NOMO-1 treated with dmso at 0.1 percent for 144 hours (cell line): ENCODE results near the gene RNU7-1.
A peak's percentile ranks its signal among the peaks of the same experiment; 100 is the strongest.

ENCODE experiments used
- DNase-seq: peaks from one replicate; lab custom pipeline; 2025; ENCODE audit not compliant: unreplicated experiment; lab: John Stamatoyannopoulos, UW

RNU7-1 gene

DNA sequence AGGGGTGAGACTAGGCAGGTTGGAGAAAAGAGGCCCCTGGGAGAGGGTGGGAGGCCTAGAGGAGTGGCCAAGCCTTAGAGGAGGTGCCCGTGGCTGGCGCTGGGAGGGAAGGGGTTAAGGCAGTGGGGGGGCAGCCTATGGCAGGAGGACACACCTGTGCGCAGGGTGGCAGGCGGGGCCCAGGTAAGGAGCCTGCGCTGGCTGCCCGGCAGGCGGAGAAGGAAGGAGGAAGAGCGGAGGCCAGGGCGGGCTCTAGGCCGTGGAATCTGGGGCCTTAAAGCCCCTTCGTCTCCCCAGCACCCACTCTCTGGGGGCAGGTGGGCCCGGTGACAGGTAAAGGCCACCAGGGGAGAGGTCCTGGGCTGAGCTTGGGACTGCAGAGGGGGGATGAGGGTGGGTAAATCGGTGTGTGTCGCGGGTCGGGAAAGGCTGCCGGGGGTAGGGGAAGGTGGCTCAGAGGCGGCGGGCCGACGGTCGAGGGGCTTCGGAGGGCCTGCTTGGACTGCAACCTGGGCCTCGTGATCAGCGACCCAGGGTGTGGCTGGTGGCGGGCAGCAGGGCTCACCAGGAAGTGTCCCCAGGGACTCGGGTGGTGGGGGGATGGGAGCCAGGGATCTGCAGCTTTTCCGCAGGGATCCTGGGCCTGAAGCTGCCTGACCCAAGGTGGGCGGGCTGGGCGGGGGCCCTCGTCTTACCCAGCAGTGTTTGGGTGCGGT, 19.6 kb downstream of the RNU7-1 start:
- DNase-seq, result no peak

DNA sequence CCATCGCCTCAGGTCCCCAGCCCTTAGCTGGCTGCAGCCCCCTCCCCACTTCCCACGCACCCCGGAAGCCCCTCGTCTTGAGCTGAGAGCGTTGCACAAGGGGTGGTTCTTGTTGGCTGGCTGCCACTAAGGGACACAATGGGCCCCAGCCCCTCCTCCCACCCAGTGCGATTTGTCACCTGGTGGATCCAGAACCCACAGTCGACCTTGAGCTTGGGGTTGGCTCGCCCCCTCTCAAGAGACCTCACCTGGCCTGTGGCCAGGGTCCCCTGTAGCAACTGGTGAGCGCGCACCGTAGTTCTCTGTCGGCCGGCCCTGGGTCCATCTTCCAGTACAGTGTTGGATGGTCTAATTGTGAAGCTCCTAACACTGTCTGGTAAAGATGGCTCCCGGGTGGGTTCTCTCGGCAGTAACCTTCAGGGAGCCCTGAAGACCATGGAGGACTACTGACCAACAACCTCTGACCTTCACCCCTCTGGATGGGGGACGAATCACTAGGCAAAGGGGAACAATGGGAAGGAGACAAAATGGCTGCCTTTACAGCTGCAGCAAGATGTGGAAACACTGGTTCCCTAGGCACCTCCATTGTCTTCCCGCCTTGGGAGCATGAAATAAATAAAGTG, 20.3 kb downstream of the RNU7-1 start:
- DNase-seq, result no peak

DNA sequence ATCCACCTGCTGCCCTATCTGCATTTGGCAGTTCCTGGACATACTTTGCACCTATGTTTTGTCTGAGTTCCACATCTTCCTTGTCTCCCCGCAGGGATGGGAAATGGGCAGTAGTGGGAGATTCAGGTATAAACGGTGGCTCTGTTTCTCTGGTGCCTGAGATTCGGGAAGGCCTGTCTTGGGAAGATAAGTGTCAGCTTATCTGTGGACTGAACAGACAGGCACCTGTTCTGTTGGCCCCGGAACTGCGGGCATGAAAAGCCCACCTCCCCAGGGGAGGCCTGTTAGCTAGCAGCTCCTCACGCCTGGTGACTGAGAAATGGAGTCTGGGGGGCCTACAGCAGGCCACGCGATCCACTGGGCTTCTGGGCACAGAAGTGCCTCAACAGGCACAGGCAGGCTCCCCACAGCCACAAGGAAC, 21.0 kb downstream of the RNU7-1 start:
- no peak for DNase-seq

DNA sequence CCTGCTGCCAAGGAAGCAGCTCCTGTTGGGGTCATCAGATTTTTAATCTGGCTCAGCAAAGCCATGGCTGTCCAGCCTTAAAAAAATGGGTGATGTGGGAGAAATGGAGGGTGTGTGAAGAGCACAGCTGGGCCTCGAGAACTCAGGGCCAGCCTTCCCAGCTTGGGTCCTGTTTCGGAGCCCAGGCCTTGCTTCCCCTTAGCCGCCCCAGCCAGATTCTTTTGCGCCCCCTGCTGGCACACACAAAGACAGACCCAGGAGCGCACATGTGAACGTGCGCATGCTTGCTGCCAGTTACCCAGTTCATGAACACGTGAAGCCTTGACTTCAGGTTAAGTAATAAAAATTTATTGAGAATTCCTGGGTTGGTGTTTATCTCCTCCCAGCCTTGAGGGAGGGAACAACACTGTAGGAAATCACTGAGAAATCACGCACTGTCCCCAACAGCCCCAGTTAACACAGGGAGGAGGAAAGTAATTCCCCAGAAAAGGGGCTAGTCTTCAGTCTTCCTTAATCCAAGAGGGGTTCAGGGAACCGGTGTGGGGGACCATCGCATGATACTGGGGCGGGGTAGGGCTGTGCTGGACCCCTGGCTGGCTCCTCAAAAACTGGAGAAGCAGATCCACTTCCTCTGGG, 21.5 kb downstream of the RNU7-1 start:
- DNase-seq, result peak; percentile 77

DNA sequence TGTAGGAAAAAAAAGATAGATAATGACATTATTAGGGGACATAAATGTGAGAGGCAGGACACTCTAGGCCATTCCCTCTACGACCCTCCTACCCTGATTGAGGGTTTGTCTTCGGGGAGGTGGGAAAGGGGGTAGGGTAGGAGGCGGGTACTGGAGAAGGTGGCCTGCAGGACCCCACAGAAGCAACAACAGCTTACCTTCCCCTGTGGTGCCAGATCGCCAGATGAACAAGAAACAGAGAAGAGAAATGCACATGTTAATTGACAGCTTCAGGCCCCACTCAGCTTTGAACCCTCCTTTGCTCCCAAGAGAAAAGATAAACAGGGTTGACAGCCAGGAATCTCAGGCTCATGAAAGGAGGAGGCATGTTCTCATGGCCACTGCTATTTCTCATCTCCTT, 22.1 kb downstream of the RNU7-1 start:
- no peak for DNase-seq

DNA sequence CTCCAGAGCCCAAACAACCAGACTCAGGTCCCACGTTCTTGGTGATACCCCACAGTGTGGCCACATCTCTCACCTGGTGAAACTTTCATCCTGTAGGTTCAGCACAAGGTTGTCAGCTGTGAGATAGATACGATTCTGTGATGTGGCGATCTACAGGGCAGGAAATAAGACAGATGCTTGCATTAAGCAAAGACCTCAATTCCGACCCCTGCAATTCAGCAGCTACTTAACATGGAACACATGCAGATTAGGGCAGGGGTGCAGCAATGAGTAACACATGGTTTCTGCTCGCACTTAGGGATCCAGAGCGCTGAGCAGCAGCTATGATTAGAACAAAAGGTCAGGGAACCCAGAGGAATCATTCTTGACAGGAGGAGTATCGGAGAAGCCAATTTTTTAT, 22.7 kb downstream of the RNU7-1 start:
- no peak for DNase-seq

DNA sequence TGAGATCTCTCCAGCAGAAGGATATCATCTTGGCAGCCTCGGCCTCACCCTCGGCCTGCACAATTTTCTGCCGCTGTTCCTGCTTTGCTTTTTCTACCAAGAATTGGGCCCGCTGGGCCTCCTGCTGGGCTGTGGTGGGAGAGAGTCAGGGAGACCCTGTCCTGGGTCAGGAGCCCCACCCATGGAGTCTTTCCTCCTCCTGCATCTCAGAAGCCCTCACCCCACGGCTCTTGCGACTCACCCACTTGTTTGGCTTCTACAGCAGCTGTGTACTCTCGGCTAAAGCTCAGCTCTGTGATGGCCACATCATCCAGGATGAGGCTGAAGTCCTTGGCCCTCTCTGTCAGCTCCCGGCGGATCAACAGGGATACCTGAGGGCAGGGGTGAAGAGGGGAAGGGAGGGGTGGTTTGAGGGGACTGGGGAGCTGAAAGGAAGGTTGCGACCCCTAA, 24.1 kb downstream of the RNU7-1 start:
- no peak for DNase-seq

DNA sequence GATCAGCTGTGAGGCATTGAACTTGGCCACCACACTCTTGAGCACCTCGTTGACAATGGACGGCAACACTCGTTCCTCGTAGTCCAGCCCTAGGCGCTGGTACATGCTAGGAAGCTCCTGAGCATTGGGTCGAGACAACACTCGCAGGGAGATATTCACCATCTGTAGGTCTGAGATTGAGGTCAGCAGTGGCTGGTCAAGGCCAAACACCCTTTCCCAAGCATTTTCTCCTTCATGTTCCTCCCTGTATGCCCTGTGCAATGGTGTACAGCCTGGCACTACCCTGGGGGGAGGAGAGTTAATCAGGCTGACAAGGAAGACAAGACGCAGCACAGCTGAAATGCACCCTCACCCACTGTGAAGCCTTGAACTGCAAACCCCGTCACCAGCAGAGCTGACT, 24.8 kb downstream of the RNU7-1 start:
- DNase-seq, result no peak

DNA sequence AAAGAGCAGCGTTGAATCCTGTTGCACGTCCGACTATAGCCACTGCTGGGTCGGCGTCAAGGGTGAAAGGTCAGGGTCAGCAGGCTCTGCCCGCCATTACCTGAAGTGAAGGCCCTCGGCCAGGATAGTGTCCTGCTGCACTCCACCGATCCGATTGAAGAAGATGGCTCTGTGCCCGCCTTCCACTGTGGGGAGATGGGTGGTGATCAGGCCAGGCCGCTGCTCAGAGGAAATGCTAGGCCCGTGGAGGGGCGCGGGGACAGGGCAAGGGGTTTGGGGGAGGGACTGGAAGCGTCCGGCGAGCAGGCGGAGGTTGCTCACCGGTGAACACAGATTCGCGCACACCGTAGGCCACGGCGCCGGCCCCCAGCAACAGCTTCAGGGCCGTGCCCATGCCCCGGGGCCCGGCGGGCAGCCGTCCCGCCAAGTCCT, 26.5 kb downstream of the RNU7-1 start:
- DNase-seq, result no peak

DNA sequence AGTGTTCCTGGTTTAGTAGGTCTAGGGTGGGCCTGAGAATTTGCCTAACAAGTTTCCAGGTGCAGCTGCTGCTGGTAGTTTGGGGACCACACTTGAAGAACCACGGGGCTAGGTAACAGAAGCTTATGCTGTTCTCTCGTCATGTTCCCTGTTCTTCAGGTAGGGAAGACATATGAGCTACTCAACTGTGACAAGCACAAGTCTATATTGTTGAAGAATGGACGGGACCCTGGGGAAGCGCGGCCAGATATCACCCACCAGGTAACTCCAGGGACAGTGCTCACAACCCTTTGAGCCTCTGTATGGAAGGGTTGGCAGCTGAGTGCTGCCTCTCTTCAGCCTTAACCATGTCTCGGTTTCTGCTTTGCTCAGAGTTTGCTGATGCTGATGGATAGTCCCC, 30.6 kb downstream of the RNU7-1 start:
- DNase-seq, result no peak

DNA sequence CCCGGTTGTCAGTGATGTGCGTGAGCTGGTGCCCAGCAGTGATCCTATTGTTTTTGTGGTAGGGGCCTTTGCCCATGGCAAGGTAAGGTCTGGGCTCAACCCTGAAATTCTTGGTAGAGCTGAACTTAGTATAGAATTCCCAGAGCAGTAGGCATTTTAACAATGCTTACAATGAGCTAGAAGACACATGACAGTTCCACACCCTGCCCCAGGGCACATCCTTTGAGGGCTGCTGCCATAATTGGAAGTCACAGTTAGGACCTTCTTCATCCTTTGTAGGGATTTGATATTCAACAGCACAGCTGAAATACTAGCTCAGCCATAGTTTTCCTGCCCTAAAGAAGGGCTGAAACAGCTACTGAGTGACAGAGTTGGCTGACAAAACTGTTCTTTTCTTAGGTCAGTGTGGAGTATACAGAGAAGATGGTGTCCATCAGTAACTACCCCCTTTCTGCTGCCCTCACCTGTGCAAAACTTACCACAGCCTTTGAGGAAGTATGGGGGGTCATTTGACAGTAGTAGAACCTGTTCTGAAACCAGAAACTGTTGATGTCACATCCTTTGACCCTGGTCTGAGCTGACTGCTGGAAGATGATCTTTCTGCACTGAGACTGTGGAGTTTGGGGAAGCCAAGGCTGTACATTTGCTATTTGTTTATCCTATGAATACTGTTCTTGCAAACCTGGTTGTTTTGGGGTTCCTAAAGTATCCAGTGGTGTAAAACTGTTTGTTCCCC, 31.8 kb downstream of the RNU7-1 start:
- DNase-seq, result no peak

DNA sequence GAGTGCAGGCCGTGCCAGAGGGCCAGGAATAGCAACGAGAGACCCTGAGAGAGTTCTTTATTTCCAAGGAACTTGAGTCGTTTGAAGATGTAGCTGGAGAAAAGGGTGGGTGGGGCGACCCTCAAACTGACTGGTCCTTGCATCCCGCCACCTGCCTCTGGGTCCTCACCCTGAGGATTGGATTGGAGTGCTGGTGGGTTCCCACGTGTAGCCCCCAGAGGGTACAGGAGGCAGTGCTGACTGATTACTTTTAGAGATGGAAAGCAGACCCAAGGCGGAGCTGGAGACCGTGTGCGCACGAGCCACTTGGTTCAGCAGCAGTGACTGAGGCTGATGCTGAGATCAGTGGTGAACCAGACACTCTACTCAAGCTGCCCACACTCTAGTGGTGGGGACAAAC, 34.0 kb downstream of the RNU7-1 start:
- no peak for DNase-seq

DNA sequence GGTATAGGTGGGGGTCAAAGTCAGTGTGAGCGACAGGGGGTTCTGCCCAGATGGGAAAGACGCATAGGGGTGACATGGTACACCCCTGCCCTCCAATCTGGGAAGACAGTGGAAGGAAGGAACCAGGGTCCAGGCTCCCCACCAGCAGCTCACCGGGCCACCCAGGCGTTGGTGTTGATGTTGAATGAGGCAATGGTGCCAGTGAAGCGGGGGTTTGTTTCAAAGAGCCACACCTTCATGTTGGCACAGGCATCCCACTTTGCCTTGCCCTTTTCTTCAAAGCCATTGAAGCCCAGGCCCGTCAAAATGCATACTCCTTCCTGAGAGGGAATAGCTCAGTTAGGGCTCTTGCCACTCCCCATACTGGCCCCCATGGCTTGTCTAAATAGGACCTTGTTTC, 34.6 kb downstream of the RNU7-1 start:
- DNase-seq, result no peak

DNA sequence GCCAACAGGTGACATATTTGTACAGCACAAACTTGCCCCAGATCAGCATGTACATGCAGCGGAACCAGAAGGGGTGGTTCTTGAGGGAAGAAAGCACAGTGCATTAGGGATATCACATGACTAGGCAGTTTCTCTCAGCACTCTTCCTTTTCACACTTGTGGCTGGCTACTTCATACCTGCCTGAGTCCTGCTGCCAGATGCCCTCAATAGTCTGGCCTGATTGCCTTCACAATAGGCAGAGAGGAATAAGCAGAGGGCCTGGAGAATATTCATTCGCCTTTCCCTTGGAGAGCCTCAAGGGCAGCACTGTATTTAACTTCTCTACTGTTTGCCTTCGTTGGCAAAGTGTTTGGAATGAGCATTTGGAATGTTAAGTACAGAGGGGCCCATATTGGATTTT, 35.0 kb downstream of the RNU7-1 start:
- no peak for DNase-seq

DNA sequence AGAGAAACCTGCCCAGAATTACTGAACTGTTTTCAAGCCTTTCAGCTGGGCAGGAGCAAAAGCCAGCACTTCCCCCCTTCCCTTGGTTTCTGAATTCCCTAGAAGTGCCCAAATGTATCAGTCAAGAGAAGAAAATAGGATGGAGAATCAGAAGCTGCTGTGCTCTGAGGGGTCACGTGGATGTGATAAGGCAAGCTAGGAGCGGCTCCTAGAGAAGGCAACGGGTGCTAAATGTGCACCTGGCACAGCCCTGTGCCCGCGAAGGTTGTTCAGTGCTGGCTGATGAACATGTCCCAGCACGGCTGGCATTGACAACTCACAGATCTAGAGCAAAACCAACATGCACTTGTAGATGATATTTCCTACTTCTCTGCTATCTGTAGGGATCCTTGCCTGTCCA, 35.4 kb downstream of the RNU7-1 start:
- no peak for DNase-seq

DNA sequence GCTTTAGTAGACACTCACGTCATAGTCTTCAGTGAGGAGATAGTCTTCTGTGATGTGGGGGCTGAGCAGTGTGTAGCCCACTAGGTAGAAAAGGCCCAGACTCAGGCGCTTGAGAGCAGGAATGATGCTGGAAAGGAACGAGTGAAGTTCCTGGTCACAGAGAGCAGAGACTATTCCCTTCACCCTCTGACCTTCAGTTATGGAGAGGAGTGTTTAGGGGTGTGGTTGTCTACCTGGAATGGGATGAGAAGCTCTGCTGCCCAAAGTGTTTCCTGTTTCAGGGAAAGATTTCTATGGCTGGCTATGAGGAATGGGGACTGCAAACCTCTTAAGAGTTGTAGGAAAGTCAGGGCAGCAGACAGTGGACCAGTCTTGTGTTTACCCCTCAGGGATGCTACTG, 35.8 kb downstream of the RNU7-1 start:
- no peak for DNase-seq

DNA sequence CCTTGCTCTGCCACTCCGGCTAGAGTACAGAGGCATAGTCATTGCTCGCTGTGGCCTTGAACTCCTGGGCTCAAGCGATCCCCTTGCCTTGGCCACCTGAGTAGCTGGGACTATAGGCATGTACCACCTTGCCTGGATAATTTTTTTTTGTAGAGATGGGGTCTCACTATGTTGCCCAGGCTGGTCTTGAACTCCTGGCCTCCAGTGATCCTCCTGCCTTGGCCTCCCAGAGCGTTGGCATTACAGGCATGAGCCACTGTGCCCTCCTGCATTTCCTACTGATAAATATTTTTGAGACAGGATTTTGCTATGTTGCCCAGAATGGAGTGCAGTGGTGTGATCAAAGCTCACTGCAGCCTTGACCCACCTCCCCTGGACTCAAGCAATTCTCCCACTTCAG, 36.5 kb downstream of the RNU7-1 start:
- DNase-seq, result no peak

DNA sequence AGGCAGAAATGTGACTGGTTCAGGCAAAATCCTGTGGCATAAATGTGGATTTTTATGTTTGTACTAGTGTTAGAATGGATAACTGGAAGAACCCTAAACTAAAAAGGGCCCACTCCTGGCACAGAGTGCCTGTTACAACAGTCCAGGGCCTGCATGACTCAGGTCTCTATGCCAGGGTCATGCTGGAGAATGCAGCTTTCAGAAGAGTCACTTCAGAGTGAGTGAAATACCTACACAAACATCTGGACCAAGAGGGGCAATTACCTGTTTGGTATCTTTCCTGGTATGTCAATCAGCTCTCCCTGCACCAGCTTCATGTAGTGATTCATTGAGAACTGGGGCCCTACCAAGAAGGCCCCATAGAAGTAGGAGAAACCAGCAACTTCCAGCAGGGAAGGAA, 37.1 kb downstream of the RNU7-1 start:
- DNase-seq, result no peak

DNA sequence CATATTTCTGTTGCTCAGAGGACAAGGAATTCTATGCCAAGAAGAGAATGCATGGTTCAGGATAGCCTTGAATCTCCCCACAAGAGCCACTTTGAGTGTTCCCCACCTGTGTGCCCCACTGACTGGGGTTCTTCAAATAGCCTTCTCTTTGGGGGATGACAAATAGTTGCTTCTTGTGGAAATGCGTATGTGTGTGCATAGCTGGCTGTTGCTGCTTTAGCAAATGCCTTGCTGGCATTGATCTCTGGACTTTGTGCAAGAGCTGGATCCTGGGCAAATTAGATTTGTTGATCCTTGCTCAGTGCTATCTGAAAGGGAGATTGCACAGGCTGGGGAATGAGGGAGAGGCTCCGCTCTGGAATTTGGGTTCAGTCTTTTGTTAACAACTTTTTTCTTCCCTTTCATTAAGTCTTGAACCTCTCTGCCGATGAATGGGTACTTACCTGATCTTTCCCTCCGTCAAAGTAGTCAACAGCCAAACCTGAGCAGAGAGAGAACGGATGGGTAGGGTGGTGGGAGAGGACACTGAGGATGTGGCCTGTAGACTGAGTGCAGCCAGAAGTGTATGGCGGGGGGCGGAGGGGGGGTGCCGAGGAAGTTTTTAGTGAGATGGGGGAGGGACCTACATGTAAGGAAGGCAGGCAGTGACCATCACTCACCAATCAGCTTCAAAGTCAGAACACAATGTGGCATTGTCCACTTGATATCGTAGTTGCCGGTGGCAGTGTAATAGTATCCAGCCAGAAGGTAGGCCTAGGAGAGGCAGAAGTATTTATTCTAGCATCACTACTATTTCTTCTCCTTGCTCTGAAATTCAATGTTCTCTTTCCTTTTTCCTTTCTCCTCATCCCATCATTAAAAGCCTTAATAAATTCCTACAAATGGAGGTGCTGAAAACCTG, 37.8 kb downstream of the RNU7-1 start:
- DNase-seq, result no peak

DNA sequence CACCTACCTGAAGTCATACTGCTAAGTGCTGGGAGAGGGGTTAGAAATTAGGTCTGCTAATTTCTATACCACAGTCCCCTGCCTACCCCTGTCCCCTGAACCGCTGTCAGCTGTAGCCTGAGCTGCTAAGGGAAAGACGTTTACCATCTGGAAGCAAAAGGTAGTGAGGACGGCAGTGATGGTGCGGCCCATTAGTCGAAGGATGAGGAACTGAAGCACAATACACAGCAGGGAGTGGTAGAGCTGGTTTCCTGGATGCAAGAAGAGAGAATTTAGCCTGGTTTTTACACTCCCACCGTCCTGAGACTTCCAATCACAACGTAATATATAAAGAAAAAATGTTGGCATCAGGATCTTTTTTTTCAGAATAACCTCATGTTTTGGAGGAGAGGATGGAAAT, 38.9 kb downstream of the RNU7-1 start:
- DNase-seq, result no peak
